Measurements from ENCODE around the gene USP48.
A peak's percentile ranks its signal among the peaks of the same experiment; 100 is the strongest.

The USP48 gene

DNA sequence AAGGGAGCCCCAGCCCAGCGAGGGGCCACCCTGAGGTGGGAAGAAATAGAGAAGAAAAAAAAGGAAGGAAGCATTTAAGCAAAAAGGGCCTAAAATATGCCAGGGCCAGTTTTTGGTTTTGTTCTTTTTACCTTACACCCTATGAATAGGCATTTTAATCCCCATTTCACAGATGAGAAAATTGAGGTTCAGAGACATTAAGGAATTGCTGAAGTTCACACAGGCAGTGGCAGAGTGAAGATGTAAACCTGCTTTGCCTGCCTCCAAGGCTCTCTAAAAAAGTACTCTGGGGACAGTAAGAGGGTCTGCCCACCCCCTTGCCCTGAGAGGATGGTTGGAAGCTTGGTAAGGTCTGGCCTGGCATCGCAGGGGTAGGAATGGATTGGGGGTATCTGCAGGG, 133.6 kb downstream of the USP48 start:
- no peak for FAIRE-seq

DNA sequence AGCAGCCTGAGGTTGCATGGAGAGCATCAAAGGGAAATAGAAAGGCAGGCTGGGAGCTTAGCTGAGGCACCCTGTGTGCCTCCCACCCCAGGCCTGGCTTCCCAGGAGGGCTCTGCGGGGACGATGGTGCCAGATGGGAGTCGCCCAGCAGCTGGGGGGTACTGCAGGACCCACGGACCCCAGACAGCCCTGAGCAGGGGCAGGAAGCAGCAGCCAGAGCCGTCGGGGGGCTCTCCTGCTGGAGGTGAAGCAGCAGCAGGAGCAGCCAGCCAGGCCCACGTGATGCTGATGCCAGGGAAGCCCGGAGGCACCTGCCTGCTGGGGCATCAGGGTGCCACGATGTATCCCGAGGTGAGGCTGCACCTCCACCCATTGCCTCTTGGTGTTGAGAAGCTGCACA, 134.2 kb downstream of the USP48 start:
- FAIRE-seq: no peak

- no peak for FAIRE-seq
Measured at GRCh38 chr1:21648352-21648730, 134.6 kb downstream of the USP48 start.

DNA sequence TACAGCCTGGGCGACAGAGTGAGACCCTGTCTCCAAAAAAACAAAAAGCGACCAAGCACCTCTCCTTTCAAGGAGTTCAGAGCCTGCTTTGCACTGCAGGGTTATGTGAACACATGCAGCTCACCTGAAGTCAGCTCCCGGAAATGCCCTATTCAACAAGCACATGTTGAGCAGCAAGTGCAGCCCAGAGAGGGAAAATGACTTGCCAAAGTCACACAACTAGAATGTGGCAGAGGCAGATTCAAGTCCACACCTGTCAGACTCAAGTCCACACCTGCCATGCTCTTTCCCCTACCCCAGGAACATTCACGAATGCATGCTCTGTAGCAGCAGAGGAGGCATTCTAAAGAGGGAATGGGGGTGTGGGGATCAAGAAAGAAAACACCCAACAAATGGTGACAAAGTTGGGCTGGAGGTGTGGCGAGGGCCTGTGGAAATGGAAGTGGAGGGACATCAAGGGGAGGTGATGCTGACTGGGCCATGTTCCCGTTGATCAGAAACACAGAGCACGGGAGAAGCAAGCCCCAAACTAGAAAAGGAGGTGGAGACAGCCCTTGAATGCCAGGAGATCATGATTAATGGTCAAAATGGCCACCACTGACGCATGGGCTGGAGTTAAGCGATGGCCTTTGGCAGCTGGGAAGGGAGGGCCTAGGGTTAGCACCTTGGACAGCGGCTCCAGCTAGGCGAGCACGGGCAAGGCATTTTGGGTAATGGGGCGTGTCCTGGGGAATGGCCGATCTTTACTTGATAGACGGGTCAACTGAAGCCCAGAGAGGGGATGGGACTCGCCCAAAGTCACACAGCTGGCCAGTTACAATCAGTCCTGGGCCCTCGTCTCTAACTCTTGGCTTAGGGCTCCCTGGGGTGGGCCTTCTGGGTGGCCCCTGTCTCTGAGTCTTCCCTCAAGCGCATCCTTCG, 135.3 kb downstream of the USP48 start:
- FAIRE-seq: peak; percentile 13

GRCh38 chr1:21645550-21645949, 137.4 kb downstream of the USP48 start:
- no peak for FAIRE-seq

DNA sequence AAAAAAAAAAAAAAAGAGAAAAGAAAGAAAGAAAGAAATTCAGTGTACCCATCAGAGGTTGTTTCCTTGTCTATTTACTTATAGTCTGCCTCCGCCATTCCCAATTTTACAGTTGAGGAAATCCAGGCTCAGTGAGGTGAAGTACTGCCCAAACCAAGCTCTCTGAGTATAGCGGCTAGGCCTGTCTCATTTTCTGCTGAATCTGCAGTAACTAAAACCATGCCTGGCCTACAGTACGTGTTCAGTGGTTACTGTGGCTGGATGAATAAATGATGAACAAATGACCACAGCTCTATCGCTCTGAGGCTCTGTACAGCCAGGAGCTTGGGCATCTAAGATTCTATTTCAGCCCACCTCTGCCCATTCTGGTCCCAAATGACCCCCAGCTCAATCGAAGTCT, 138.0 kb downstream of the USP48 start:
- no peak for FAIRE-seq

GRCh38 chr1:21644348-21644747, 138.6 kb downstream of the USP48 start:
- no peak for FAIRE-seq

- FAIRE-seq: no peak
Measured at GRCh38 chr1:21643624-21644023, 139.3 kb downstream of the USP48 start.

DNA sequence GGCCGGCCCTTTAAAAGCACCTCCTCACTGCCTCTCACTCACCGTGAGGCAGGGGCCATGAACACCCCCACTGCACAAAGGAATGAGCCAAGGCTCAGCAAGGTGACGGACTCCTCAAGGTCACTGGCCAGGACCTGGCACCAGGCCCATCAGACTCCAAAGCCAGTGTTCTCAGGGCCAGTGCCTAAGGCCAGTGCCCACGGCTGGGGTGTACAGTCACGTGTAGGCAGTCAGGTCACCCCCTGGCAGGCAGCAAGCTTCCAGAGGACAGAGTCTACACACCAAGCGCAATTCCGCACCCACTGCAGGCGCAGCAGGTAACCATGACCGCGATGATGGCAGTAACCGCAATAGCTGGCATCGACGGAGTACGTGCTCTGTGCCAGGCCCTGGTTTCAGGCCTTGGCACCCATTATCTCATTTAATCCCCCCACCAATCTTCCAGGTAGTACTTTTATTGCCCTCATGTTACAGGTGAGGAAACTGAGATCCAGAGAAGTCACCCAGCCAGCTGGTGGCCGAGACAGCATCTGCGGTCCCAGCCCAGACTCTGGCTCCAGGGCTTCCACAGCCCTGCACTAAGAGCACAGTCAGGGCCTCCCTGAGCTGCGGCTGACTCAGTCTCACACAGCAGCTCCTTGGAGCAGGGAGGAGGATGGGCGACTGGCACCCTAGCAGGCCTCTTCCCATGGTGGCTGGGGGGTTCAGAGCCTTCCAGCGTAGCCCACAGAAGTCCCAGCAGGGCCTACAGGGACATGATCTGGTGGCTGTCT, 140.8 kb downstream of the USP48 start:
- no peak for FAIRE-seq

- no peak for FAIRE-seq
Measured at GRCh38 chr1:21641537-21641936, 141.4 kb downstream of the USP48 start.

GRCh38 chr1:21641076-21641475, 141.9 kb downstream of the USP48 start:
- no peak for FAIRE-seq

- no peak for FAIRE-seq
Measured at GRCh38 chr1:21640653-21641052, 142.3 kb downstream of the USP48 start.

GRCh38 chr1:21639594-21640041, 143.3 kb downstream of the USP48 start:
- no peak for FAIRE-seq

- no peak for FAIRE-seq
Measured at GRCh38 chr1:21638531-21639341, 144.2 kb downstream of the USP48 start.

DNA sequence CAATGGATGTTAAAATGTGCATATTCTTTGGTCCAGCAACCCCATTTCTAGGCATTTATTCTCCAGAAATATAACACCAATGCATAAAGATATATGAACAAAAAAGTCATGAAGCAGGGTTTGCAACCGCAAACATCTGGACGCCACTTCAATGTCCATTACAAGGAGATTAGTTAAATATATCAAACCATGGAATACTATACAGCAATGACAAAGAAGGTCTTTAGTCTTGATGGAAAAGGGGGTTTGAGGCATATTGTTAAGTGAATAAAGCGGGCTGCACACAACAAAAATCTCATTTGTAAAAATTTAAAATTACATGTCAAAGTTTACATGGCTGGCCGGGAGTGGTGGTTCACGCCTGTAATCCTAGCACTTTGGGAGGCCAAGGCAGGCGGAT, 145.4 kb downstream of the USP48 start:
- no peak for FAIRE-seq

DNA sequence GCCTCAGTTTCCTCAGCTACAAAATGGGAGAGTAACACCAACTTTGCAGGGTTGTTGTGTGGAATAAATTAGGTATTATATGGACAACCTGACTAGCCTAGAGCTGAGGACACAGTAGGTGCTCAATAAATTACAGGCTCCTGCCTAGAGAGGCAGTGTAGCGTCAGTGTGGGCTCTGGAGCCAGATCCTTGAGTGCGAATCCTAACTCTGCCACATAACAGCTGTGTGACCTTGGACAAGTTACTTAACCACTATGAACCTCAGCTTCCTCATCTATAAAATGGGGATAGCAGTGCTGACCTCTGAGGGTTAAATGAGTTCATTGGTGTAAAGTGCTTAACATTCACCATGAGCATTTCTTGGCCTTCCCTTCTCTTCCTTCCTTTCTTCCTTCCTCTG, 146.9 kb downstream of the USP48 start:
- FAIRE-seq: no peak

GRCh38 chr1:21634806-21635535, 148.0 kb downstream of the USP48 start:
- no peak for FAIRE-seq

DNA sequence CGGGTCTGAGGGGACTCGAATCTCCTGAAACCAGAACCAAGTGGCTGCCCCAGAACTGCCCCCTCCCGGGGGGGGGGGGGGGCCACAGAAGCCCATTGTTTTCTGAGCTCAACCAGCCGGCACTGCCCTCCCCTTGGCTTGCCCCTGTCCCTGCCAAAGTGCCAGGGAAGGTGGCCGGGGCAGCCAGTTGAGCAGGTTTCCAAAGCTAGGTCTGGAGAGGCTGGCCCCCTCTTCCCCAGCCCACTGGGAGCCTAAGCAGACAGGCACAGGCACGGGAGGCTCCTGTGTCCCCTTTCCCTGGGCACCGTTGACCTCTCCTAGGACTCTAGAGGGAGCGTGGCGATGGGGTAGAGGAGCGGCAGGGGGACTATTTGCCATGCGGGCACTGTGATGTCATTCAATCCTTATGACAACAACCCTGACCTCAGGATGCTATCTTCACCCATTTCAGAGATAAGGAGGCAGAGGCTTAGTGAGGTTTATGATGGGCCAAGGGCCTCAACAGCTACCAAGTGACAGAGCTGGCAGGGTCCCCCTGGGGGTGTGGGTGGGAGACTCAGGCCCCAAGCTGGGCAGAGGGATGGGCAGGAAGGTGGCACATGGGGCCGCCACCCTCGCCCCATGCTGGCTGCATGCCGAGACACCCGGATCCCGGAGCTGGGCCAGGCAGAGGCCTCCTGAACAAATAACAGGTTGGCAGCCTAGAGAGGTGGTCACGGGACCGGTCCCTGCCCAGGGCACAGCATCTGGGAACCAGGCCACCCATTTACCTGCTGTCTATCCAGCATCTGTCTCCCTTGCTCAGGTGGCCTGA, 148.8 kb downstream of the USP48 start:
- FAIRE-seq: no peak

- FAIRE-seq: no peak
Measured at GRCh38 chr1:21633141-21633755, 149.7 kb downstream of the USP48 start.

DNA sequence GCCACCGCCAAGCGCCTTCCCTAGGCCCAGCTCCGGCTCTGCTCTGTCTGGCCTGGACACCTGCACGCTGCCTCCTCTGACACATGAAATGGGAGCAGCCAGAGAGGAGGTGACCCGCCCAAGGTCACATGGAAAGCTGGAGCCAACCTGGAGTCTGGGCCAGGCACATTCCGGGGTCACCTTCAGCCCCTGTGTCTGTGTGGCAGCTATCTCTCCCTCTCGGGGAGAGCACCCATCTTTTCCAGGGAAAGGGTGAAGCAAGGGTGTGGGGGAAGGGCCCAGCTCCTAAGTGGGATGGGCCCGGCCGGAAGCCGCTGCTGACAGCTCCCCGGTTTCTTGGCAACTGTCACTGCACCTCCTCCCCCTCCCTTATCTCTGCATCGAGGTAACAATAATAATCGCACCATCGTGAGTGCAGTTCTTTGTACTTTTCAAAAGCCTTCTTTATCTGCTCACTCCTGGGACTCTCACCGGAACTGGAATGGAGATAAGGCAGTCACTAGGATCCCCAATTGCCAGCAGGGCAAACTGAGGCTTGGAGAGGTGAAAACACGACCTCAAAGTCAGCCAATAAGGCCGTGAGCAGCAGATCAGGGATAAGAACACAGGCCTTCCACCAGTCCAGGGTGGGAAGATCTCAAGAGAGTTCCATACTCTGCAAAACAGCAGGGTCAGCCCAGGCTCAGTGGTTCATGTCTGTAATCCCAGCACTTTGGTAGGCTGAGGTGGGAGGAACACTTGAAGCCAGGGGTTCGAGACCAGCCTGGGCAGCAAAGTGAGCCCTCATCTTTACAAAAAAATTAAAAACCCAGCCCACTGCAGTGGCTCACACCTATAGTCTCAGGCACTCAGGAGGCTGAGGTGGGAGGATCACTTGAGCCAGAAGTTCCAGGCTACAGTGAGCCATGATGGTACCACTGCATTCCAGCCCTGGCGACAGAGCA, 150.7 kb downstream of the USP48 start:
- no peak for FAIRE-seq
